ENCODE measurements around the gene GPR176. TPM values are rescaled to one million over a fixed set of nuclear protein-coding genes. Genes with fewer than 3 reads are reported as not detected.
A peak's percentile ranks its signal among the peaks of the same experiment; 100 is the strongest.

GPR176 gene
- total and polyA plus RNA-seq, 7 experiments from 2014 or later = 0.07 TPM; not detected in 6

- Histone ChIP-seq H3K27ac (ENCODE audit: low read depth, low read length) (peak overlapping the region; percentile 80), H3K27me3 (ENCODE audit: control insufficient read depth in 2 of 2, insufficient read depth in 2 of 2, low read length in 2 of 2) (no peaks in the 10 kb centered on the region), H3K4me3 (ENCODE audit: low read length) (peak overlapping the region; percentile 98), H3K36me3 (ENCODE audit: control insufficient read depth in 2 of 3, insufficient read depth in 3 of 3, low read length in 3 of 3) (peaks cover 0 to 5% (median 0%) of the 10 kb centered on the region in 3 experiments), H3K4me1 (ENCODE audit: control insufficient read depth in 2 of 2, insufficient read depth in 2 of 2, low read length in 2 of 2) (peaks cover 14 to 19% of the 10 kb centered on the region in 2 donors), H3K9me3 (ENCODE audit: control insufficient read depth in 2 of 3, low read length in 3 of 3) (no peaks in the 10 kb centered on the region)
- ChIA-PET CTCF (interaction anchor here (0.9 to 1.4 kb wide), 4 partner anchors 25 to 497 kb away, joined by 3 to 5 read pairs (median 4); no protein-coding TSS in a partner anchor), POLR2A (interaction anchor here (0.8 to 1.8 kb wide), 6 partner anchors 15 to 1327 kb away, joined by 3 to 6 read pairs (median 4); partner anchors contain the start of genes EIF2AK4 and FAM98B)
- peaks cover 0 to 13% (median 0%) of the 10 kb centered on the region in 5 donors for H3K27me3 Mint-ChIP-seq
- H3K4me1 Mint-ChIP-seq = peaks cover 30 to 58% (median 49%) of the 10 kb centered on the region in 7 donors
- peak overlapping the region; percentile 70 to 93 (median 90) for H3K27ac Mint-ChIP-seq
- intact Hi-C loops (cut with micrococcal nuclease) = loop anchor here (1.0 to 10.0 kb wide), 12 partner anchors 8 to 1327 kb away; partner anchors contain the start of genes EIF2AK4 (in 2 of the 2), SRP14 (in 2 of the 2), BMF (in 1 of the 2) and DNAJC17 (in 1 of the 2)
- ATAC-seq = no peak
- H3K4me3 Mint-ChIP-seq = peak overlapping the region; percentile 74 to 97 (median 90)
- peaks cover 0 to 3% (median 0%) of the 10 kb centered on the region in 5 donors for H3K36me3 Mint-ChIP-seq
- DNase-seq = no peak
- H3K9me3 Mint-ChIP-seq = no peaks in the 10 kb centered on the region
Measured at GRCh38 chr15:39781967-39782302, 138.1 kb downstream of the GPR176 start.

GRCh38 chr15:39781147-39781966 lies 138.7 kb downstream of the GPR176 start:
- DNase-seq (no peak), ATAC-seq (no peak)
- Histone ChIP-seq H3K27me3 (ENCODE audit: control insufficient read depth in 2 of 2, insufficient read depth in 2 of 2, low read length in 2 of 2) (no peaks in the 10 kb centered on the region), H3K27ac (ENCODE audit: low read depth, low read length) (peak overlapping the region; percentile 80), H3K4me3 (ENCODE audit: low read length) (peak overlapping the region; percentile 98), H3K36me3 (ENCODE audit: control insufficient read depth in 2 of 3, insufficient read depth in 3 of 3, low read length in 3 of 3) (peaks cover 0 to 5% (median 0%) of the 10 kb centered on the region in 3 experiments), H3K9me3 (ENCODE audit: control insufficient read depth in 2 of 3, low read length in 3 of 3) (no peaks in the 10 kb centered on the region), H3K4me1 (ENCODE audit: control insufficient read depth in 2 of 2, insufficient read depth in 2 of 2, low read length in 2 of 2) (peaks cover 14 to 19% of the 10 kb centered on the region in 2 donors)
- Mint-ChIP-seq H3K9me3 (no peaks in the 10 kb centered on the region), H3K4me1 (peaks cover 27 to 52% (median 45%) of the 10 kb centered on the region in 7 donors), H3K27ac (peak overlapping the region in 8 of 9 donors; percentile 21 to 91 (median 84)), H3K36me3 (peaks cover 0 to 3% (median 0%) of the 10 kb centered on the region in 5 donors), H3K4me3 (peak overlapping the region; percentile 33 to 97 (median 84)), H3K27me3 (peaks cover 0 to 15% (median 0%) of the 10 kb centered on the region in 5 donors)
- intact Hi-C loops (cut with micrococcal nuclease) = loop anchor here in 1 of 2 donors (5.0 to 10.0 kb wide), 3 partner anchors 541 to 1026 kb away; partner anchors contain the start of genes DNAJC17, INAFM2, KNL1 and ZFYVE19
- POLR2A ChIA-PET = interaction anchor here (1.0 kb wide), 1 partner anchor 152 kb away, joined by 3 read pairs; the partner anchor contains the start of gene EIF2AK4
- CTCF ChIA-PET = interaction anchor here (1.2 to 1.4 kb wide), 2 partner anchors 24 to 498 kb away, joined by 4 read pairs; no protein-coding TSS in a partner anchor

- no peak for ATAC-seq
- CTCF ChIA-PET = interaction anchor here (0.9 kb wide), 1 partner anchor 21 kb away, joined by 4 read pairs; no protein-coding TSS in a partner anchor
- Histone ChIP-seq H3K27ac (ENCODE audit: low read depth, low read length) (no peak overlapping the region), H3K9me3 (ENCODE audit: control insufficient read depth in 2 of 3, low read length in 3 of 3) (no peaks in the 10 kb centered on the region), H3K27me3 (ENCODE audit: control insufficient read depth in 2 of 2, insufficient read depth in 2 of 2, low read length in 2 of 2) (no peaks in the 10 kb centered on the region), H3K4me1 (ENCODE audit: control insufficient read depth in 2 of 2, insufficient read depth in 2 of 2, low read length in 2 of 2) (peaks cover 11 to 14% of the 10 kb centered on the region in 2 donors), H3K36me3 (ENCODE audit: control insufficient read depth in 2 of 3, insufficient read depth in 3 of 3, low read length in 3 of 3) (peaks cover 0 to 5% (median 0%) of the 10 kb centered on the region in 3 experiments), H3K4me3 (ENCODE audit: low read length) (no peak overlapping the region)
- no peak for DNase-seq
- H3K27me3 Mint-ChIP-seq = peaks cover 0 to 15% (median 0%) of the 10 kb centered on the region in 5 donors
- H3K9me3 Mint-ChIP-seq = no peaks in the 10 kb centered on the region
- no peak overlapping the region for H3K27ac Mint-ChIP-seq
- POLR2A ChIA-PET = no interaction called here
- H3K4me3 Mint-ChIP-seq = no peak overlapping the region
- intact Hi-C loops (cut with micrococcal nuclease) = no loop called here
- peaks cover 15 to 44% (median 36%) of the 10 kb centered on the region in 7 donors for H3K4me1 Mint-ChIP-seq
- no peaks in the 10 kb centered on the region for H3K36me3 Mint-ChIP-seq
Measured at GRCh38 chr15:39778021-39778420, 142.0 kb downstream of the GPR176 start.

GRCh38 chr15:39777496-39777895 lies 142.6 kb downstream of the GPR176 start:
- CTCF ChIA-PET = no interaction called here
- H3K36me3 Mint-ChIP-seq = no peaks in the 10 kb centered on the region

GRCh38 chr15:39776068-39776467 lies 144.0 kb downstream of the GPR176 start:
- no peak for ATAC-seq
- Histone ChIP-seq H3K9me3 (ENCODE audit: control insufficient read depth in 2 of 3, low read length in 3 of 3) (no peaks in the 10 kb centered on the region), H3K27me3 (ENCODE audit: control insufficient read depth in 2 of 2, insufficient read depth in 2 of 2, low read length in 2 of 2) (no peaks in the 10 kb centered on the region), H3K36me3 (ENCODE audit: control insufficient read depth in 2 of 3, insufficient read depth in 3 of 3, low read length in 3 of 3) (no peaks in the 10 kb centered on the region), H3K27ac (ENCODE audit: low read depth, low read length) (no peak overlapping the region), H3K4me1 (ENCODE audit: control insufficient read depth in 2 of 2, insufficient read depth in 2 of 2, low read length in 2 of 2) (peaks cover 3 to 11% of the 10 kb centered on the region in 2 donors), H3K4me3 (ENCODE audit: low read length) (no peak overlapping the region)
- intact Hi-C loops (cut with micrococcal nuclease) = no loop called here
- DNase-seq = no peak
- Mint-ChIP-seq H3K27me3 (peaks cover 0 to 15% (median 0%) of the 10 kb centered on the region in 5 donors), H3K4me1 (peaks cover 9 to 29% (median 26%) of the 10 kb centered on the region in 7 donors), H3K27ac (no peak overlapping the region), H3K36me3 (no peaks in the 10 kb centered on the region), H3K4me3 (no peak overlapping the region), H3K9me3 (no peaks in the 10 kb centered on the region)
- CTCF ChIA-PET = no interaction called here
- POLR2A ChIA-PET = no interaction called here

More at GRCh38 chr15:39777496-39777895, 142.6 kb downstream of the GPR176 start:
- H3K27me3 ChIP-seq (ENCODE audit: control insufficient read depth in 2 of 2, insufficient read depth in 2 of 2, low read length in 2 of 2) = no peaks in the 10 kb centered on the region
- DNase-seq = no peak
- Mint-ChIP-seq H3K27ac (peak overlapping the region in 1 of 9 donors; percentile 22), H3K9me3 (no peaks in the 10 kb centered on the region), H3K4me1 (peaks cover 13 to 42% (median 33%) of the 10 kb centered on the region in 7 donors), H3K4me3 (no peak overlapping the region), H3K27me3 (peaks cover 0 to 15% (median 0%) of the 10 kb centered on the region in 5 donors)
- peaks cover 0 to 1% (median 0%) of the 10 kb centered on the region in 3 experiments for H3K36me3 ChIP-seq (ENCODE audit: control insufficient read depth in 2 of 3, insufficient read depth in 3 of 3, low read length in 3 of 3)
- H3K4me1 ChIP-seq (ENCODE audit: control insufficient read depth in 2 of 2, insufficient read depth in 2 of 2, low read length in 2 of 2) = peaks cover 11 to 14% of the 10 kb centered on the region in 2 donors
- no peak overlapping the region for H3K27ac ChIP-seq (ENCODE audit: low read depth, low read length)
- no peak overlapping the region for H3K4me3 ChIP-seq (ENCODE audit: low read length)
- POLR2A ChIA-PET = no interaction called here
- ATAC-seq = no peak
- intact Hi-C loops (cut with micrococcal nuclease) = no loop called here
- H3K9me3 ChIP-seq (ENCODE audit: control insufficient read depth in 2 of 3, low read length in 3 of 3) = no peaks in the 10 kb centered on the region

- peak; percentile 92 for ATAC-seq
Measured at GRCh38 chr15:39774688-39775267, 145.3 kb downstream of the GPR176 start.

More at GRCh38 chr15:39774688-39775267, 145.3 kb downstream of the GPR176 start:
- ChIA-PET POLR2A (interaction anchor here (0.6 to 0.8 kb wide), 4 partner anchors 11 to 269 kb away, joined by 3 to 6 read pairs (median 3); no protein-coding TSS in a partner anchor), CTCF (interaction anchor here (0.9 to 1.2 kb wide), 2 partner anchors 10 to 18 kb away, joined by 4 read pairs; no protein-coding TSS in a partner anchor)
- Histone ChIP-seq H3K4me3 (ENCODE audit: low read length) (no peak overlapping the region), H3K9me3 (ENCODE audit: control insufficient read depth in 2 of 3, low read length in 3 of 3) (no peaks in the 10 kb centered on the region), H3K36me3 (ENCODE audit: control insufficient read depth in 2 of 3, insufficient read depth in 3 of 3, low read length in 3 of 3) (no peaks in the 10 kb centered on the region), H3K27ac (ENCODE audit: low read depth, low read length) (no peak overlapping the region), H3K4me1 (ENCODE audit: control insufficient read depth in 2 of 2, insufficient read depth in 2 of 2, low read length in 2 of 2) (peaks cover 3 to 11% of the 10 kb centered on the region in 2 donors), H3K27me3 (ENCODE audit: control insufficient read depth in 2 of 2, insufficient read depth in 2 of 2, low read length in 2 of 2) (no peaks in the 10 kb centered on the region)
- H3K36me3 Mint-ChIP-seq = no peaks in the 10 kb centered on the region
- DNase-seq = peak in 7 of 9 donors; percentile 43 to 70 (median 66)
- H3K4me3 Mint-ChIP-seq = peak overlapping the region in 9 of 10 donors; percentile 43 to 68 (median 56)
- no peaks in the 10 kb centered on the region for H3K9me3 Mint-ChIP-seq
- H3K27ac Mint-ChIP-seq = peak overlapping the region in 4 of 9 donors; percentile 9 to 37 (median 14)
- peaks cover 0 to 15% (median 0%) of the 10 kb centered on the region in 5 donors for H3K27me3 Mint-ChIP-seq
- intact Hi-C loops (cut with micrococcal nuclease) = loop anchor here in 1 of 2 donors (1.0 kb wide), 1 partner anchor 8 kb away; the partner anchor contains the start of gene FSIP1
- H3K4me1 Mint-ChIP-seq = peaks cover 9 to 26% (median 22%) of the 10 kb centered on the region in 7 donors

Data from naive thymus-derived CD4-positive, alpha-beta T cell (primary cell).